ACC112 (cell line): Measurements from ENCODE around the gene KICS2.

Source experiments
- H2AFZ ChIP-seq: fragments of 200-600 bp; sonication (generic); one replicate; pipeline ENCODE4 v1.6.0; 2017; ENCODE audit warnings: antibody characterized with exemption, low read length; ENCODE audit not compliant: unreplicated experiment
- H3K27ac ChIP-seq: fragments of 200-600 bp; sonication (generic); 2 replicates; pipeline ENCODE4 v1.5.1; 2014; ENCODE audit warnings: low read depth, mild to moderate bottlenecking, antibody characterized with exemption, low read length, moderate library complexity
- H3K27me3 ChIP-seq: fragments of 200-600 bp; sonication (generic); 2 replicates; pipeline ENCODE4 v1.6.1; 2014; ENCODE audit warnings: mild to moderate bottlenecking, antibody characterized with exemption, low read length, moderate library complexity, mixed read lengths; ENCODE audit not compliant: insufficient read depth
- H3K36me3 ChIP-seq: fragments of 200-600 bp; sonication (generic); 2 replicates; pipeline ENCODE4 v1.6.1; 2016; ENCODE audit warnings: mild to moderate bottlenecking, antibody characterized with exemption, low read length, moderate library complexity, mixed read lengths; ENCODE audit not compliant: insufficient read depth
- H3K4me1 ChIP-seq: fragments of 200-600 bp; sonication (generic); one replicate; pipeline ENCODE4 v1.6.1; 2016; ENCODE audit warnings: low read length, mixed read lengths; ENCODE audit not compliant: insufficient read depth, unreplicated experiment, control insufficient read depth
- H3K4me3 ChIP-seq: fragments of 200-600 bp; sonication (generic); 2 replicates; pipeline ENCODE4 v1.5.1; 2014; ENCODE audit warnings: mild to moderate bottlenecking, low read depth, low read length
- H3K79me2 ChIP-seq: fragments of 200-600 bp; sonication (generic); one replicate; pipeline ENCODE4 v1.6.0; 2016; ENCODE audit warnings: low read length; ENCODE audit not compliant: control insufficient read depth, unreplicated experiment, insufficient read depth

Gene KICS2

DNA sequence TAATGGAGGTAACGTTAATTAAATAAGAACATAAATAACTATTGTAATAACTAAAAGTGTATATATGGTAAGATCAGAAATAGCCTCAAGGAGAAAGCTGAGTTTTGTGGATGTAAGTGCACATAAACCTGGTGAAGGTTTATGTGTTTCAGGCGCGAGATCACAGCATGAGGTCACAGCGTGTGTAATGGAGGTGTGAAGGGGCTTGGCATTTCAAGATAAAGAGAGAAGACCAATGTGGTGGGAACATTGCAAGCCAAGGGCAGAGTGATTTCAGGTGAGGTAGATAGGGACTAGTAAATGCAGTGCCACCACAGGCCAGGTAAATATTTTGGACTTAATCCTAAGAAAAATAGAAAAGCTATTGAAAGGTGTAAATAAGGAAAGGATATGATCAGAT is 21.7 kb upstream of the KICS2 start:
- no peak overlapping the region for H2AFZ ChIP-seq
- H3K79me2 ChIP-seq = no peaks in the 10 kb centered on the region
- H3K36me3 ChIP-seq = no peaks in the 10 kb centered on the region
- no peak overlapping the region for H3K4me3 ChIP-seq
- no peak overlapping the region for H3K27ac ChIP-seq
- no peaks in the 10 kb centered on the region for H3K27me3 ChIP-seq
- H3K4me1 ChIP-seq = no peaks in the 10 kb centered on the region

- no peaks in the 10 kb centered on the region for H3K27me3 ChIP-seq
- no peak overlapping the region for H2AFZ ChIP-seq
- no peaks in the 10 kb centered on the region for H3K36me3 ChIP-seq
- H3K27ac ChIP-seq = no peak overlapping the region
- H3K4me3 ChIP-seq = no peak overlapping the region
- no peaks in the 10 kb centered on the region for H3K4me1 ChIP-seq
- H3K79me2 ChIP-seq = no peaks in the 10 kb centered on the region
These were observed 18.7 kb upstream of the KICS2 start for GRCh38 chr12:64240781-64241180.

- no peaks in the 10 kb centered on the region for H3K4me1 ChIP-seq
- no peak overlapping the region for H3K4me3 ChIP-seq
- H3K27ac ChIP-seq = no peak overlapping the region
- no peaks in the 10 kb centered on the region for H3K79me2 ChIP-seq
- no peaks in the 10 kb centered on the region for H3K36me3 ChIP-seq
- no peak overlapping the region for H2AFZ ChIP-seq
- no peaks in the 10 kb centered on the region for H3K27me3 ChIP-seq
These were observed 15.3 kb upstream of the KICS2 start for GRCh38 chr12:64237382-64237781.

GRCh38 chr12:64236549-64236948 is 14.5 kb upstream of the KICS2 start:
- H3K27ac ChIP-seq = no peak overlapping the region
- no peaks in the 10 kb centered on the region for H3K79me2 ChIP-seq
- no peaks in the 10 kb centered on the region for H3K36me3 ChIP-seq
- no peaks in the 10 kb centered on the region for H3K4me1 ChIP-seq
- no peaks in the 10 kb centered on the region for H3K27me3 ChIP-seq
- no peak overlapping the region for H3K4me3 ChIP-seq
- H2AFZ ChIP-seq = no peak overlapping the region

- no peak overlapping the region for H3K27ac ChIP-seq
- no peaks in the 10 kb centered on the region for H3K36me3 ChIP-seq
- no peak overlapping the region for H3K4me3 ChIP-seq
- H3K27me3 ChIP-seq = no peaks in the 10 kb centered on the region
- no peaks in the 10 kb centered on the region for H3K79me2 ChIP-seq
- no peak overlapping the region for H2AFZ ChIP-seq
- no peaks in the 10 kb centered on the region for H3K4me1 ChIP-seq
These were observed 10.1 kb upstream of the KICS2 start for GRCh38 chr12:64232196-64232595.

- H3K79me2 ChIP-seq = no peaks in the 10 kb centered on the region
These were observed 7.7 kb upstream of the KICS2 start for GRCh38 chr12:64229796-64230195.

GRCh38 chr12:64229240-64229639 is 7.1 kb upstream of the KICS2 start:
- no peaks in the 10 kb centered on the region for H3K36me3 ChIP-seq
- no peaks in the 10 kb centered on the region for H3K27me3 ChIP-seq
- no peak overlapping the region for H2AFZ ChIP-seq
- H3K27ac ChIP-seq = no peak overlapping the region
- H3K4me3 ChIP-seq = no peak overlapping the region
- no peaks in the 10 kb centered on the region for H3K4me1 ChIP-seq
- no peaks in the 10 kb centered on the region for H3K79me2 ChIP-seq

More at GRCh38 chr12:64229796-64230195, 7.7 kb upstream of the KICS2 start:
- Histone ChIP-seq H3K27ac (no peak overlapping the region), H3K4me3 (no peak overlapping the region), H3K27me3 (no peaks in the 10 kb centered on the region), H3K36me3 (no peaks in the 10 kb centered on the region), H2AFZ (no peak overlapping the region), H3K4me1 (no peaks in the 10 kb centered on the region)

DNA sequence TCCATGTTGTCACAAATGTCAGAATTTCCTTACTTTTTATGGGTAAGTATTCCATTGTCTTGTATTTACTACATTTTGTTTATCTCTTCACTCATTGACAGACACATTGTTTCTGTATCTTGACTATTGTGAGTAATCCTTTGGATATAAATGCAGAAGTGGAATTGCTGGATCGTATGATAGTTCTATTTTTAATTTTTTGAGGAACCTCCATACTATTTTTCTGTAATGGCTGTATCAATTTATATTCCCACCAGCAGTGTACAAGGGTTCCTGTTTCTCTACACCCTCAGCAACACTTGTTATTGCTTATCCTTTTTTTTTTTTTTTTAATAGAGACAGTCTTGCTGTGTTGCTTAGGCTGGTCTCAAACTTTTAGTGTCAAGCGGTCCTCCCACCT is 3.5 kb upstream of the KICS2 start:
- Histone ChIP-seq H3K4me3 (no peak overlapping the region), H3K4me1 (peaks cover 7% of the 10 kb centered on the region), H3K27ac (no peak overlapping the region), H3K79me2 (peaks cover 2% of the 10 kb centered on the region), H2AFZ (no peak overlapping the region), H3K36me3 (no peaks in the 10 kb centered on the region), H3K27me3 (no peaks in the 10 kb centered on the region)

DNA sequence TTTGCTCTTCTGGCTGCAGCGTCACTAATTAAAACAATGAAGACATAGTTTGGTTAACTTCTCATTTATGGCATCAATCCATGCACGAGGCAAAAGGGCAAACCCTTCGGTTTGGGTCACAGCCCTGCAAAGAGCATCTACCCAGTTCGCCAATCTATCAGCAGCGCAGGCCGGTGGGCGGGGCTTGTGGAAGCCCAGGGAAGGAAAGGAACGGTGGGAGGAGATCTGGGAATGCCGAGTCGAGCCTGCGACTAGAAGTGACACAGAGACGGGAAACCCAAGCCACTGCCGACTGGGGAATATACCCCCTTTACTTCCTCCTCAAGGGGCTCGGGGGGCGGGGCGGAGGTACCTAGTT is 466 bp downstream of the KICS2 start:
- H3K36me3 ChIP-seq = no peaks in the 10 kb centered on the region
- peak overlapping the region; percentile 71 for H2AFZ ChIP-seq
- H3K27me3 ChIP-seq = no peaks in the 10 kb centered on the region
- H3K4me1 ChIP-seq = peaks cover 12% of the 10 kb centered on the region
- peak overlapping the region; percentile 82 for H3K4me3 ChIP-seq
- peaks cover 6% of the 10 kb centered on the region for H3K79me2 ChIP-seq
- peak overlapping the region; percentile 64 for H3K27ac ChIP-seq

GRCh38 chr12:64220046-64220445 is 2.0 kb downstream of the KICS2 start:
- Histone ChIP-seq H3K27ac (no peak overlapping the region), H3K36me3 (no peaks in the 10 kb centered on the region), H2AFZ (no peak overlapping the region), H3K79me2 (peaks cover 6% of the 10 kb centered on the region), H3K27me3 (no peaks in the 10 kb centered on the region), H3K4me3 (no peak overlapping the region), H3K4me1 (peaks cover 12% of the 10 kb centered on the region)

DNA sequence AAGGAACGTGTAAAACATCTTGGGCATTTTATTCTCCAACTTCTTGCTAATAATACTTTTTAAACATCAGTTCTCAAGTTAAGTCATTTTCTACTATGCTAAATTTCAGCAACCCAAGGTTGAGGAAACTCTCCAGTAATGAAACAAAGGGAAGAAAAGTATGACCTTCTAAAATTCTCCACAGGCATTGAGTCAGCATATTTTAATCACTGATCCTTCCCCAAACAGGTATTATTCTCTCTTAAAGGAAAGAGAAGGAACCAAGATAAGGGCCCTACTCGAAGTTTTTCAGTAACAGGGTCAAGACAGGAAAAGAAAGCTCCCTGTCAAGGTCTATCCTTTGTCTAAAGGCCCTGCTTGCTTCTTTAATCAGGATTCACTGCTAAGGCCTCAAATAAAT is 3.0 kb downstream of the KICS2 start:
- H3K27me3 ChIP-seq = no peaks in the 10 kb centered on the region
- H2AFZ ChIP-seq = peak overlapping the region; percentile 34
- H3K27ac ChIP-seq = no peak overlapping the region
- H3K4me3 ChIP-seq = no peak overlapping the region
- H3K79me2 ChIP-seq = peaks cover 6% of the 10 kb centered on the region
- no peaks in the 10 kb centered on the region for H3K36me3 ChIP-seq
- peaks cover 12% of the 10 kb centered on the region for H3K4me1 ChIP-seq
